ENCODE results near the gene ZNF787. TPM values are rescaled to one million over a fixed set of nuclear protein-coding genes. Genes with fewer than 3 reads are reported as not detected.

The ZNF787 gene
- total RNA-seq, 1 experiment from 2014 or later = 111 TPM

GRCh38 chr19:56117376-56117884 is 3.7 kb downstream of the ZNF787 start:
- ChIA-PET POLR2A (ENCODE audit: unreplicated experiment) (no interaction called here), CTCF (no interaction called here)

GRCh38 chr19:56116606-56117005 is 4.5 kb downstream of the ZNF787 start:
- no TSS peak for BruUV-seq (replicated peaks)
- H3K9ac ChIP-seq (ENCODE audit: low read length) = no peak overlapping the region
- DNase-seq (no peak), ATAC-seq (no peak)
- no peak for TF ChIP-seq EZH2 (IDR thresholded peaks at IDR 0.05; ENCODE audit: low read length, unreplicated experiment)
- TF ChIP-seq EZH2phosphoT487 (IDR thresholded peaks at IDR 0.05; ENCODE audit: borderline replicate concordance, low read length) = no peak
- no peak for TF ChIP-seq CTCF (conservative IDR thresholded peaks at IDR 0.05; ENCODE audit: low read depth, low read length)
- no peak overlapping the region for H2AFZ ChIP-seq (ENCODE audit: low read length)
- H3K27ac ChIP-seq (ENCODE audit: low read length) = no peak overlapping the region
- H3K36me3 ChIP-seq (ENCODE audit: low read depth, low read length) = peaks cover 13% of the 10 kb centered on the region; the same call in 1 of the 2 replicates
- no peaks in the 10 kb centered on the region for H3K9me3 ChIP-seq (ENCODE audit: low read length)
- no peaks in the 10 kb centered on the region for H3K9me2 ChIP-seq (replicated peaks; ENCODE audit: low read length)
- H3K27me3 ChIP-seq (ENCODE audit: low read length) = no peaks in the 10 kb centered on the region
- no peak overlapping the region for H3K4me2 ChIP-seq (ENCODE audit: low read length)
- H3K4me1 ChIP-seq (ENCODE audit: insufficient read depth, low read length) = peaks cover 14% of the 10 kb centered on the region
- no peak overlapping the region for H3K4me3 ChIP-seq (ENCODE audit: low read length)
- CTCF ChIA-PET = no interaction called here
- intact Hi-C loops (cut with micrococcal nuclease) = no loop called here
- POLR2A ChIA-PET (ENCODE audit: unreplicated experiment) = no interaction called here
- H3K79me2 ChIP-seq (ENCODE audit: low read length) = peaks cover 90% of the 10 kb centered on the region
- H4K20me1 ChIP-seq (ENCODE audit: low read length) = peaks cover 67% of the 10 kb centered on the region
- no peaks in the 10 kb centered on the region for H3F3A ChIP-seq (ENCODE audit: low read length, unreplicated experiment)

More at GRCh38 chr19:56117376-56117884, 3.7 kb downstream of the ZNF787 start:
- no peaks in the 10 kb centered on the region for H3K27me3 ChIP-seq (ENCODE audit: low read length)
- DNase-seq (no peak), ATAC-seq (no peak)
- H3K4me1 ChIP-seq (ENCODE audit: insufficient read depth, low read length) = peaks cover 16% of the 10 kb centered on the region
- intact Hi-C loops (cut with micrococcal nuclease) = no loop called here
- no peak for TF ChIP-seq CTCF (conservative IDR thresholded peaks at IDR 0.05; ENCODE audit: low read depth, low read length)
- TF ChIP-seq EZH2 (IDR thresholded peaks at IDR 0.05; ENCODE audit: low read length, unreplicated experiment) = no peak
- TF ChIP-seq EZH2phosphoT487 (IDR thresholded peaks at IDR 0.05; ENCODE audit: borderline replicate concordance, low read length) = no peak
- no peak overlapping the region for H3K9ac ChIP-seq (ENCODE audit: low read length)
- H3F3A ChIP-seq (ENCODE audit: low read length, unreplicated experiment) = no peaks in the 10 kb centered on the region
- no peaks in the 10 kb centered on the region for H3K9me2 ChIP-seq (replicated peaks; ENCODE audit: low read length)
- no peak overlapping the region for H3K27ac ChIP-seq (ENCODE audit: low read length)
- H4K20me1 ChIP-seq (ENCODE audit: low read length) = peaks cover 58% of the 10 kb centered on the region
- no peak overlapping the region for H3K4me2 ChIP-seq (ENCODE audit: low read length)
- H3K9me3 ChIP-seq (ENCODE audit: low read length) = no peaks in the 10 kb centered on the region
- H3K79me2 ChIP-seq (ENCODE audit: low read length) = peaks cover 82% of the 10 kb centered on the region
- peaks cover 13% of the 10 kb centered on the region; the same call in 1 of the 2 replicates for H3K36me3 ChIP-seq (ENCODE audit: low read depth, low read length)
- no TSS peak for BruUV-seq (replicated peaks)
- H2AFZ ChIP-seq (ENCODE audit: low read length) = no peak overlapping the region
- no peak overlapping the region for H3K4me3 ChIP-seq (ENCODE audit: low read length)

- Histone ChIP-seq H3K9me3 (ENCODE audit: low read length) (no peaks in the 10 kb centered on the region), H4K20me1 (ENCODE audit: low read length) (peaks cover 78% of the 10 kb centered on the region), H3F3A (ENCODE audit: low read length, unreplicated experiment) (no peaks in the 10 kb centered on the region), H3K9me2 (replicated peaks; ENCODE audit: low read length) (no peaks in the 10 kb centered on the region), H3K4me2 (ENCODE audit: low read length) (no peak overlapping the region), H3K27ac (ENCODE audit: low read length) (no peak overlapping the region), H3K4me3 (ENCODE audit: low read length) (no peak overlapping the region), H2AFZ (ENCODE audit: low read length) (no peak overlapping the region), H3K36me3 (ENCODE audit: low read depth, low read length) (peaks cover 13% of the 10 kb centered on the region; the same call in 1 of the 2 replicates), H3K27me3 (ENCODE audit: low read length) (no peaks in the 10 kb centered on the region), H3K79me2 (ENCODE audit: low read length) (peaks cover 100% of the 10 kb centered on the region), H3K9ac (ENCODE audit: low read length) (no peak overlapping the region), H3K4me1 (ENCODE audit: insufficient read depth, low read length) (peaks cover 13% of the 10 kb centered on the region)
- POLR2A ChIA-PET (ENCODE audit: unreplicated experiment) = no interaction called here
- DNase-seq (no peak), ATAC-seq (no peak)
- CTCF ChIA-PET = no interaction called here
- no peak for TF ChIP-seq CTCF (conservative IDR thresholded peaks at IDR 0.05; ENCODE audit: low read depth, low read length)
- TF ChIP-seq EZH2phosphoT487 (IDR thresholded peaks at IDR 0.05; ENCODE audit: borderline replicate concordance, low read length) = no peak
- TF ChIP-seq EZH2 (IDR thresholded peaks at IDR 0.05; ENCODE audit: low read length, unreplicated experiment) = no peak
- no TSS peak for BruUV-seq (replicated peaks)
- intact Hi-C loops (cut with micrococcal nuclease) = no loop called here
These were observed 5.6 kb downstream of the ZNF787 start for GRCh38 chr19:56115490-56115889.

All from PC-3 (cell line).